GM12891 (cell line): ENCODE data around the gene ADAMTS18.
"Not testable (repeated sequence)": the region's sequence is repeated elsewhere in the genome, so short reads cannot be mapped to it uniquely, and the experiment has no call there.

ENCODE experiments used
- POLR2A ChIP-seq: IDR thresholded peaks from 2 replicates; pipeline ENCODE4 v1.6.1; 2011; ENCODE audit warnings: low read depth, low read length, control low read depth
- POU2F2 ChIP-seq: IDR thresholded peaks from 2 replicates; pipeline ENCODE4 v1.6.1; 2011; ENCODE audit warnings: low read depth, mild to moderate bottlenecking, control low read depth, low read length, moderate library complexity
- TAF1 ChIP-seq: IDR thresholded peaks from 2 replicates; pipeline ENCODE4 v1.6.1; 2011; ENCODE audit warnings: low read depth, low read length, control low read depth

GRCh38 chr16:77279316-77279715 lies 155.5 kb downstream of the ADAMTS18 start:
- TF ChIP-seq POLR2A, POU2F2, TAF1: not testable (repeated sequence)
